Measurements from ENCODE around the gene ARHGAP22. TPM values are rescaled to one million over a fixed set of nuclear protein-coding genes. Genes with fewer than 3 reads are reported as not detected.

ARHGAP22 gene
- total RNA-seq, 1 donor from 2014 or later: 64.5 TPM

GRCh38 chr10:48633381-48634197 is 28.7 kb upstream of the ARHGAP22 start:
- DNase-seq (ENCODE audit: extremely low read depth, low read depth, low spot score): no peak

- DNase-seq (ENCODE audit: extremely low read depth, low read depth, low spot score): no peak
Measured at GRCh38 chr10:48632166-48632565, 27.3 kb upstream of the ARHGAP22 start.

GRCh38 chr10:48627984-48628609 is 23.2 kb upstream of the ARHGAP22 start:
- DNase-seq (ENCODE audit: extremely low read depth, low read depth, low spot score): no peak

GRCh38 chr10:48626986-48627731 is 22.3 kb upstream of the ARHGAP22 start:
- no peak for DNase-seq (ENCODE audit: extremely low read depth, low read depth, low spot score)

GRCh38 chr10:48626447-48626846 is 21.6 kb upstream of the ARHGAP22 start:
- DNase-seq (ENCODE audit: extremely low read depth, low read depth, low spot score): no peak

- no peak for DNase-seq (ENCODE audit: extremely low read depth, low read depth, low spot score)
Measured at GRCh38 chr10:48625826-48626134, 20.9 kb upstream of the ARHGAP22 start.

GRCh38 chr10:48623607-48624132 is 18.8 kb upstream of the ARHGAP22 start:
- no peak for DNase-seq (ENCODE audit: extremely low read depth, low read depth, low spot score)

GRCh38 chr10:48623009-48623408 is 18.1 kb upstream of the ARHGAP22 start:
- no peak for DNase-seq (ENCODE audit: extremely low read depth, low read depth, low spot score)

- no peak for DNase-seq (ENCODE audit: extremely low read depth, low read depth, low spot score)
Measured at GRCh38 chr10:48620719-48621118, 15.8 kb upstream of the ARHGAP22 start.

GRCh38 chr10:48616436-48616835 is 11.6 kb upstream of the ARHGAP22 start:
- DNase-seq (ENCODE audit: extremely low read depth, low read depth, low spot score): no peak

GRCh38 chr10:48614481-48615390 is 9.9 kb upstream of the ARHGAP22 start:
- no peak for DNase-seq (ENCODE audit: extremely low read depth, low read depth, low spot score)

- no peak for DNase-seq (ENCODE audit: extremely low read depth, low read depth, low spot score)
Measured at GRCh38 chr10:48613016-48613415, 8.1 kb upstream of the ARHGAP22 start.

- no peak for DNase-seq (ENCODE audit: extremely low read depth, low read depth, low spot score)
Measured at GRCh38 chr10:48612236-48612943, 7.5 kb upstream of the ARHGAP22 start.

- no peak for DNase-seq (ENCODE audit: extremely low read depth, low read depth, low spot score)
Measured at GRCh38 chr10:48611133-48611532, 6.3 kb upstream of the ARHGAP22 start.

GRCh38 chr10:48610585-48611093 is 5.8 kb upstream of the ARHGAP22 start:
- no peak for DNase-seq (ENCODE audit: extremely low read depth, low read depth, low spot score)

- DNase-seq (ENCODE audit: extremely low read depth, low read depth, low spot score): no peak
Measured at GRCh38 chr10:48609899-48610584, 5.2 kb upstream of the ARHGAP22 start.

GRCh38 chr10:48609441-48609840 is 4.6 kb upstream of the ARHGAP22 start:
- no peak for DNase-seq (ENCODE audit: extremely low read depth, low read depth, low spot score)

- DNase-seq (ENCODE audit: extremely low read depth, low read depth, low spot score): no peak
Measured at GRCh38 chr10:48608976-48609375, 4.1 kb upstream of the ARHGAP22 start.

- DNase-seq (ENCODE audit: extremely low read depth, low read depth, low spot score): no peak
Measured at GRCh38 chr10:48608279-48608681, 3.4 kb upstream of the ARHGAP22 start.
